ENCODE data around the gene MRPS23. TPM values are rescaled to one million over a fixed set of nuclear protein-coding genes. Genes with fewer than 3 reads are reported as not detected.

MRPS23 gene
- total and polyA plus RNA-seq, 9 of the 15 experiments (the other 6 are each of a cell fraction or from before 2014, with no cell fraction given), result 59.1 to 298 (median 98.8) TPM

- Histone ChIP-seq H3K27me3 (ENCODE audit: control insufficient read depth in 2 of 2, insufficient read depth in 2 of 2, low read length in 2 of 2) (peaks cover 0 to 8% of the 10 kb centered on the region in 2 experiments; a peak in 1 of 5 replicates), H3K9me3 (replicated peaks; ENCODE audit: control insufficient read depth, insufficient read depth, low read depth, low read length) (no peaks in the 10 kb centered on the region), H3K9ac (ENCODE audit: insufficient read depth in 1 of 2, low read depth in 2 of 2, low read length in 2 of 2) (peak overlapping the region in 1 of 2 experiments; percentile 75; a peak in 1 of 4 replicates), H3K79me2 (ENCODE audit: control insufficient read depth, insufficient read depth, low read length) (no peaks in the 10 kb centered on the region), H3K4me3 (no peak overlapping the region), H3K4me1 (replicated peaks in 1 of 2; ENCODE audit: control insufficient read depth in 2 of 2, insufficient read depth in 2 of 2, low read length in 2 of 2) (peaks cover 12 to 28% of the 10 kb centered on the region in 2 experiments), H2AFZ (ENCODE audit: low read depth, low read length) (peak overlapping the region; percentile 79), H3K9me1 (ENCODE audit: control insufficient read depth, insufficient read depth, low read length) (no peaks in the 10 kb centered on the region), H3K36me3 (ENCODE audit: control insufficient read depth, insufficient read depth, low read length) (no peaks in the 10 kb centered on the region), H4K20me1 (replicated peaks; ENCODE audit: control insufficient read depth, insufficient read depth, low read length) (no peaks in the 10 kb centered on the region), H3K27ac (ENCODE audit: extremely low read depth, low read depth, low read length) (no peak overlapping the region), H3K4me2 (ENCODE audit: insufficient read depth, low read length) (peak overlapping the region; percentile 55; the same call in 1 of the 2 replicates)
- no TSS peak for BruUV-seq (replicated peaks)
- peak; percentile 88 for FAIRE-seq
- peak; percentile 74 for ATAC-seq
- POLR2A ChIA-PET, result interaction anchor here (0.6 to 2.5 kb wide), 7 partner anchors 10 to 296 kb away, joined by 3 to 8 read pairs (median 4); no protein-coding TSS in a partner anchor
- DNase-seq (ENCODE audit: extremely low read depth in 1 of 4, low spot score in 3 of 4), result peak; percentile 58 to 64 (median 62)
- intact Hi-C loops (cut with micrococcal nuclease) (no loop called here), in situ Hi-C loops (cut with MboI) (no loop called here)
- CTCF ChIA-PET (ENCODE audit: low intra/inter-chr PET ratio), result no interaction called here
- 26% methylated on average over 26 of the region's 34 CpGs for WGBS (ENCODE audit: insufficient coverage, low coverage, missing lambda C conversion rate)
- peak; percentile 79 for TF ChIP-seq TCF7L2 (IDR thresholded peaks at IDR 0.05; ENCODE audit: low read depth, low read length)
- TF ChIP-seq RBM17 (IDR thresholded peaks at IDR 0.05; ENCODE audit: borderline replicate concordance, low read depth, low read length), result no peak
- TF ChIP-seq GATA2 (CRISPR knock-in tag; IDR thresholded peaks at IDR 0.05), result peak; percentile 54; the same call in 1 of the 2 replicates
- 0 out of 2 replicates have a peak, but pooled peaks have one; percentile 14 for TF ChIP-seq ETV1 (tag; conservative IDR thresholded peaks at IDR 0.05; ENCODE audit: low read depth)
- TF ChIP-seq CHD4 (IDR thresholded peaks at IDR 0.05; ENCODE audit: insufficient read depth, insufficient replicate concordance, low read depth, low read length, poor library complexity, severe bottlenecking), result no peak
- no peak for TF ChIP-seq CBX2 (IDR thresholded peaks at IDR 0.05; ENCODE audit: insufficient read depth, low read length, poor library complexity, severe bottlenecking)
- TF ChIP-seq PTBP1 (IDR thresholded peaks at IDR 0.05; ENCODE audit: low read depth, low read length), result no peak
- TF ChIP-seq ELK3 (CRISPR knock-in tag; IDR thresholded peaks at IDR 0.05), result no peak
- no peak for TF ChIP-seq RUNX1 (IDR thresholded peaks at IDR 0.05; ENCODE audit: low read depth)
- no peak for TF ChIP-seq STAT6 (CRISPR knock-in tag; IDR thresholded peaks at IDR 0.05)
- no peak for TF ChIP-seq NFE2L1 (tag; IDR thresholded peaks at IDR 0.05; ENCODE audit: borderline replicate concordance, low read depth)
- no peak for TF ChIP-seq USF2 (CRISPR knock-in tag; IDR thresholded peaks at IDR 0.05)
- TF ChIP-seq PML (IDR thresholded peaks at IDR 0.05; ENCODE audit: low read length), result no peak
- 0 out of 2 replicates have a peak, but pooled peaks have one; percentile 22 for TF ChIP-seq SP1 (CRISPR knock-in tag; IDR thresholded peaks at IDR 0.05)
- TF ChIP-seq CREM (IDR thresholded peaks at IDR 0.05; ENCODE audit: low read depth), result no peak; the same call in 1 of the 2 replicates
- TF ChIP-seq WHSC1 (IDR thresholded peaks at IDR 0.05; ENCODE audit: low read length), result no peak
Observed at GRCh38 chr17:57861000-57861789, 11.4 kb upstream of the MRPS23 start.

All from K562 (cell line).